ENCODE measurements around the gene ADARB1.
A peak's percentile ranks its signal among the peaks of the same experiment; 100 is the strongest.

Gene ADARB1

DNA sequence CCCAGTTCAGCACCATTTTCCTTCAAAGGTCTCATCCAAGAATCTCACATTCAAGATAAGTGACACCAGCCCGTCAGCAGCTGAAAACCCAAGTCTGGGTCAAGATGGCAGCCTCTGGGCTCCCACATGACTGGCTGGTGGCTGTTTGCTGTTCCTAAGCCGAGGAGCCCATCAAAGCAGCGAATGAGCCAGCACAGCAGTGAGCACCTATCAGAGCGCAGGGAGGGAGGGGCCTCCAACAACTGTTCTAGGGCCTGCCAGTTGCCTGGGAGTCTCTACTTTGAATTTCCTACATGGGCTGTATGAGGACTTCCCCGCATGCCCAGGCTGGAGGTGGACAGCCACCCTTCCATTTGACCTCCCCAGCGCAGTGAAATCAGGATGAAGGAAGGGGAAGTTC lies 102.7 kb downstream of the ADARB1 start:
- peak; percentile 24 for DNase-seq

DNA sequence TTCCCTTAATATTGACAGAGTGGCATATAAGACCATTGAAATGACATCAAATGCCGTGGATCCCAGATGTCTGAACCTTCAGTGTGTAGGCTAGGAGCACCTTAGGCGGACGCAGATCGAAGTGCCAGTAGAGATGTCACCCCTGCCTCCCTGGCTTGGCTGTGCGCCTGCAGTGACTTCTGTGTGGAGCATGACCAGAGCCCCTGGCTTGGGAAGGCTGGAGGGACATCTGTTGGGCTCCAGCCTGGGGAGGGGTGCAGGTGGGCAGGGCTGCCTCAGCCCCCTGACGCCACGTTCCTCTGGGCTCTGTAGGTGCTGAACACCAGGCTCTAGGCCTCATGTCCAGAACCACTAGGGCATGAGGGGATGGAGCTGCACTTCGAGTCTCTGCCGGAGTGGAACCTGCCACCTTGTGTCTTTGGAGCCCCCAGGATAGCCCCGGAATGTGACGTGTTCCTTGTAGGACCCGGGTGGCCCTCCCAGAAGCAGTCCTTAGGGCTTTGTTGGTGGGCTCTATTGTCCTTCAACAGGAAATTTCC lies 103.8 kb downstream of the ADARB1 start:
- DNase-seq = peak; percentile 13

DNA sequence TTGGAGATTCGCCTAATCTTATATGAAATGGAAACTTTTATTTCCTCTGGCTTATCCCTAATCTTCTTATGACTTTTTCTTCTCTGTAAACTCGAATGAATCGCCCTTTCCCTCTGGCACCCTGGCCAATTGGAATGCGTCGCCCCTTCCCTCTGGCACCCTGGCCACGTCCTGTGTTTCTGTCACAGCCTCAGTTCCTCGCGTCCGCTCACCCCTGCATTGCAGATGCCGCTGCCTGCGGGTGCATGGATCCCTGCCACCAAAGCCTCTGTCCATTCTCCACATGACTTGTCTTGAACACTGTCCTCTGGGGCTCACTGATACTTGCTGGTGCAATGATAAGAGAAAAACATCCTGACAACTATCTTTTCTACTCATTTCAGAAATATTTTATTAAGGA lies 104.6 kb downstream of the ADARB1 start:
- no peak for DNase-seq

DNA sequence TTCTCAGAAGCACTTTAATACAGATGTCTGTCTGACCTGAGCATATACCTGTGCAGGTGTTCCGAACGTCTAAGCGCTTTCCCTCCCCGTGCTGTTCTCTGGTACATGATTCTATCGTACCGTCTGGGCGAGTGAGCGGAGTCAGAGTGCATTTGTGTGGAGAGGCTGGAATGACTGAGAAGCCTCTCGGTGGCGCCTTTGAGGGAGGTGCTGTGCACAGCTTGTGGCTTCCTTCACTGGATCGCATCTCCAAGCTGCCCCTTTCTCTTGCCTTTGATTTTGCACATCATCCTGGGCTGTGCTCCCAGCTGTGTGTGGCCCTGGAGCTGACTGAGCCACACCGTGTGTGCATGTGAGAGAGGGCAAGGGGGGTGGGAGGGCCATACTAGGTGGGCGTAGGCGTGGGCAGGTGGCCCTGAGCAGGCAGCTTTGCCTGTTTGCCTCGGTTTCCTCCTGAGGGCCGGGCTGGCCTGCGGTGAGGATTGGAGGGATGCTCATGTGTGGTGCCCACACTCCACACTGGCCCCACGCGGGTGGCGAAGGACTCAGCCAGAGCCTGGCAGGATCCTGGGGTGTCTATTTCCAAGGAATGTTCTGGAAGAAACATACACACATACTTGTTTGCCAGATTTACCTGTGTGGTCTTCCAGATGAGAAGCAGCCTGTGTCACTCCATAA lies 105.3 kb downstream of the ADARB1 start:
- DNase-seq = peak; percentile 35

DNA sequence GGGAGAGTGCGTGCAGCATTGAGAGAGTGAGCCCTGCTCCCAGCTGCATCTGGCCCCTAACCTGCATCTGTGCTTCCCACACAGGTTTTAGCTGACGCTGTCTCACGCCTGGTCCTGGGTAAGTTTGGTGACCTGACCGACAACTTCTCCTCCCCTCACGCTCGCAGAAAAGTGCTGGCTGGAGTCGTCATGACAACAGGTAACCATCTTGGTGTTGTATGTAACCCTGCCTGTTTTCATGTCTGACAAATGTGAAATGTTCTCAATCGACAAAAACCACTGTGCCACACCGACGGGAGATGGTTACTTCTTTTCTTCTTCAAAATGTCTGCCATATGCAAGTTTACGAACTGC lies 105.8 kb downstream of the ADARB1 start:
- no peak for DNase-seq

DNA sequence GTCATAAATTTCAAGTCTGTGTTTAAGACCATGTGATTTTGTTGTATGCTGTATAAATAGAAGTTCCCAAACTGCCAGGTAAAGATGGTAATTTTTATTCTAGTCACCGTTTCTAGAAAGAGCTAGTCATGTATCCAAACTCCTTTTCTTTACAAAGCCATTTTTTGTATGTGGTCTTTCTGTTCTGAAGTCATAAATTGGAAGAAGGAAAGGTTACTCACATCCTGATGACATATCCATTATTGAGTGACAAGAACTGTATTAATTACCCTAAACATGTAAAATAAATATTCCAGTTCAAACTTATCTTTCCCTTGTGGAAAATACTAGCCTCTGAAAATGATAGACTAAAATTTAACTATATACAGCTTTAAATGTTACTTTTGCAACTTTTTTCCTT lies 108.6 kb downstream of the ADARB1 start:
- DNase-seq = no peak

DNA sequence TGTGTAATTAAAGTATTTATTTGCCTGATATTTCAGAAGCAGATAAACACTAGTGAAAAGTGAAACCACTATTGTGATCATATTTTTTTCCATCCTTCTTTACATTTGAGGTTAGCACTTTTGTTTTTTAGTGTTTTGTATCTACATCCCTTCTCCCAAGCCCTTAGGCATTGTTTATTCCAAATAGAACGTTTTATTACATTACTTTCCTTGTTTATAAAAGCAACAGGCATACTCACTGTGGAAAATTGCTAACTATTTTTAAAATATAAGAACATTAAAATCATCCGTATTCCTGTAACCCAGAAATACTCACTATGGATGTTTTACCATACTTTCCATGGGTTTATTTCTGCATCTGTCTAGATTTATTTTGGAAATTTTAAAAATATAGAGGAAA lies 109.5 kb downstream of the ADARB1 start:
- DNase-seq = no peak

DNA sequence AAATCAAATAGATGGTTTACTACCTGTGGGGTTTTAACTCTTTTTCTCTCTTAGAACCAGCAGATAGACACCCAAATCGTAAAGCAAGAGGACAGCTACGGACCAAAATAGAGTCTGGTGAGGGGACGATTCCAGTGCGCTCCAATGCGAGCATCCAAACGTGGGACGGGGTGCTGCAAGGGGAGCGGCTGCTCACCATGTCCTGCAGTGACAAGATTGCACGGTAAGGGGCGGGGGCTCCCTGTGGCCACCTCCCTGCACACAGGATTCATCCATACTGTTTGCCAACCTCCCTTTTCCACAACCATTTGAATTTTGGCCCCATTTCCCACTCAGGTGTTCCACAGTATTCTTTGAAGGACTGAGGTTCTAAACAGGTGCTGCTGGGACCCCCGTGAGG lies 110.5 kb downstream of the ADARB1 start:
- peak; percentile 26 for DNase-seq

DNA sequence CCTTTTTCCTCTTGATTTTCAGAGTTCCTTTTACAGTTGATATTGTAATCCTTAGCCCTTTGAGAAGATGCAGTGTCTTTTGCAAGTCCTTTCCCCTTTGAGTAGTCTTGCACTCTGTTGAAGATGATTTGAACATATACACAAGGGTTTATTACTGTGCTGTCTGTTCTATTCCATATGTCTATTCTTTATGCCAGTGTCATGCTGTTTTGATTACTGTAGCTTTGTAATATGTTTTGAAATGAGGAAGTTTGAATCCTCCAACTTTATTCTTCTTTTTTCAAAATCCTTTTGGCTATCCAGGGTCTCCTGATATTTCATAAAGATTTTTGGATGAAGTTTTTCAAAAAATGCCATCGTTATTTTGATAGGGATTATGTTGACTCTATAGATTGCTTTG lies 112.3 kb downstream of the ADARB1 start:
- DNase-seq = no peak

DNA sequence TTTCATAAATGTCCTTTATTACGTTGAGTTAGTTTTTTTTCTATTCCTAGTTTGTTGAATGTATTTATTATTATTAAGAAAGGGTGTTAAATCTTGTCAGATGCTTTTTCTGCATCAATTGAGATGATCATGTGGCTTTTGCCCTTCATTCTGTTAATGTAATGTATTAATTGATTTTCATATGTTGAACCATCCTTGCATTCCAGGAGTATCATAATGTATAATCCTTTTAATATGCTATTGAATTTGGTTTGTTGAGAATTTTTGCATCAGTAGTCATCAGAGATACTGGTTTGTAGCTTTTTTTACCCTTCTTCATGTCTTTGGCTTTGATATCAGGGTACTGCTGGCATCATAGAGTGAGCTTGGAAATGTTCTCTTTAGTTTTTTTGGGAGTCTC lies 113.3 kb downstream of the ADARB1 start:
- DNase-seq = no peak

DNA sequence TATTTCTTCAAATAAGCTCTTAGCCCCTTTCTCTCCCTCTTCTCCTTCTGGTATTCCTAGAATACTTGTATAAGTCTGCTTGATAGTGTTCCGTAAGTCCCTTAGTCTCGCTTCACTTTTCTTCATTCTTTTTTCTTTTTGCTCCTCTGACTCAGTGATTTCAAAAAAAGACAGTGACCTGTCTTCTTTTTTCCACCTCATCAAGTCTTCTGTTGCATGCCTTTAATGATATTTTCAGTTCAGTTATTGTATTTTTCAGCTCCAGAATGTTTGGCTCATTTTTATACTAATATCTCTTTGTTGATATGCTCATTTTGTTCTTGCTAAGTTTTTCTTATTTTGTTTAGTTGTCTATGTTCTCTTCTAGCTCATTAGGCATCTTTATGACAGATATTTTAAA lies 115.6 kb downstream of the ADARB1 start:
- no peak for DNase-seq

DNA sequence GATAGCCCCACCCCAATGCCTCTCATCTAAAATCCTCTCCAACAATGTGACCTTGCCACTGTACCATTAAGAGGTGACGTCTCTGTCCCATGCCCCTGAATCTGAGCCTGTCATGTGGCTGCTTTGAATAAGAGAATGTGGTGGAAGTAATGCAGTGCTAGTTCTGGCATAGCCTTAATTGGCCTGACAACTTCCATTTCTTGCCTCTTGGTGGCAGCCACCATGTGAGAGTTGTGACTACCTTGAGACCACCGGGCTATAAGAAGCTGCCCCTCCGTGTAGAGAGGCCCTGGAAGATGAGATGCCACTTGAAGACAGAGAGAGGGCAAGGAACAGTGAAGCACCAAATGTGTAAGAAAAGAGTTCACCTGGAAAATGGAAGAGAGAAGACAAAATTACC lies 118.0 kb downstream of the ADARB1 start:
- DNase-seq = no peak

DNA sequence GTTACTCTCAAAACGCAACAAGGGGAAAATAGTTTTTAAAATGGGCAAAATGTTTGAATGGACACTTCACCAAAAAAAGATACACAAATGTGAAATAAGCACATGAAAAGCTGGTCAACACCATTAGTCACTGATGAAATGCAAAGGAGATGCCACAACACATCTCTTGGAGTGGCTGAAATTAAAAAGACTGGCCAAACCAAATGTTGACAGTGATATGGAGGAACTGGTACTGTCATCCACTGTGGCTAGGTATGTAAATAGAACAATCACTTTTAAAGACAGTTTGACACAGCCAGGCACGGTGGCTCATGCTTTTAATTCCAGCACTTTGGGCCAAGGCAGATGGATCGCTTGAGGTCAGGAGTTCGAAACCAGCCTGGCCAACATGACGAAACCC lies 122.2 kb downstream of the ADARB1 start:
- DNase-seq = no peak

DNA sequence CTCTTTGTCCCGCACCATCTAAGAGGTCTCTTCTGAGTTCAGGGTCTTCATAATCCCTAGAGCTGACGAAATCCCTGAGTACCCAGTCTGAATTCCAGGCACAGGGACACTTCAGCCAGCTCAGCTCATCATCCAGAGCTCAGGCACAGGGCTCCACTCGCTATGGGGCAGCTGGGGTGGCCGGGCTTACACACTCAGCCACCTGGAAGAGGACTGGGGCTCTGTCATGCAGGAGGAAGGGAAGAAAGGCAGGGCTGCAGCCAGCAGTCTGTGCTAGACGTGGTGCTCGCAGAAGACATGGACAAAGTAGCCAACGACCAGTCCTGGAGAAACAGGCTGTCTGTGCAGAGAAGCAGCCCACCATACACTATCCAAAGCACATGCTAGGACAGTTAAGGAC lies 124.8 kb downstream of the ADARB1 start:
- DNase-seq = peak; percentile 52

DNA sequence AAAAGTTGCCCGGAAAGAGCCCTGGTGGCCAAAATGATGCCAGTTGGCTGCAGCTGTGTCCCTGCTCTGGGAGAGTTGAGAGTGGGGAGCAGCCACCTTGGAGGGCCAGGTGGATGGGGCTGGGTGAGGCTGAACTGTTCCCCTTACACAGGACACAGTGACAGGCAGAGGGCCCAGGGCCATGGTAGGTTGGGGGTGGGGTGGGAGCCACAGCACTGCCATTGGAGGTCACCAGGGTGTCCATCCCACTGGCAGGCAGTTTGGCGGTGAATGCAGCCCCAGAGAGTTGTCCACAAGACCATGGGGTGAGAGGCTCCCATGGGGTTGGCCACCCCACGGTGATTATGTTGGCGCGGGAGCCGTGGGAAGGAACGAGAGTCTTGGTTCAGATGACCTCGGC lies 125.7 kb downstream of the ADARB1 start:
- DNase-seq = peak; percentile 40

DNA sequence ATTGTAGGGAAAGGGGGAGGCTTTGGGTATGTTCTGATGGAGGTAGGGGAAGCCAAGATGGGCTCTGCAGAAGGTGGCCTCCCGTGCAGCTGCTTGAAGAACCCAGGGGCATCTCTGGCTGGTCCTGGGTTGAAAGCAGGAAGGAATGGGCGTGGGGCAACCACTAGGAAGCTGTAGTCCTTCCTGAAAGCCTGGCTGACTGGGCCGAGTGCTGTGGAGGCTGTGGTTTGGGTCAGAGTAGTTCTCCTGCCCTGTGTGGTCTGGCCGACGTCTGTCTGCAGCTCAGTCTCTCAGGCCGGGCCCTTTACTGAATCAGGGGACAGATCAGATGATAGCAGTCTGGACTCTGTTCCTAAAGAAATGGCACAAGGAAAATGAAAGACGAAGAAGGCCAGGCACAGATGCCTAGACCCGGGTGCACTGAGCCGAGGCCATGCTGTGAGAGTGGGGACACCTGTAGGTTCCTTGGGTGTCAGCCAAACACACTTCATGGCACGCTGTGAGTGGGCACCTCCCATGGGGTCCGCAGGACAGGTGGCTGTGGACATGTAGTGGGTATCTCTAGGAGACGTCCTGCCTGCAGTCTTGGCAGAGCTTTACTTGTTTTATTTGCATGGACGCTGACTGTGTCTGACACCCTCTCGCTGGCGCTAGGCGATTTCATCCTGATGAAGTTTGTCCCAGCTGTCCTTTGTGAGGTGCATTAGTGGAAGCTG lies 126.4 kb downstream of the ADARB1 start:
- DNase-seq = peak; percentile 43

DNA sequence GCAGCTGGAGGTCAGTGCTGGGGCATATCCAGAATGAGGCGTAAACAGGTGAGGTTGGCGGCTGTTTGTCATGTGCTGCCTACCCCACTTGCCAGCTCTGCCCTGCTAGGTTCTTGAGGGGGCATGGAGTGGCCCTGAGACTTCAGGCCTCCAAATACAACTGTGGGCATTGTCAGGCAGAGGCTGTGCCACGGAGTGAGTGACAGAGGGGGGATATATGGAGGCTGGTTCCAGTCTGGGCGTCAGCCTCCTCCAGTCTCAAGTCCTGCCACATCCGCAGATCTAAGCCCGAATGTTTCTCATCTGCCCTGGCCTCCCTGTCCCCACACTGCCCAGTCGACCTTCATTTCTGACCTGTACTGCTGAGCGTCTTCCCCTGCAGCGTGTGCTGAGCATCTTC lies 128.0 kb downstream of the ADARB1 start:
- DNase-seq = peak; percentile 32

DNA sequence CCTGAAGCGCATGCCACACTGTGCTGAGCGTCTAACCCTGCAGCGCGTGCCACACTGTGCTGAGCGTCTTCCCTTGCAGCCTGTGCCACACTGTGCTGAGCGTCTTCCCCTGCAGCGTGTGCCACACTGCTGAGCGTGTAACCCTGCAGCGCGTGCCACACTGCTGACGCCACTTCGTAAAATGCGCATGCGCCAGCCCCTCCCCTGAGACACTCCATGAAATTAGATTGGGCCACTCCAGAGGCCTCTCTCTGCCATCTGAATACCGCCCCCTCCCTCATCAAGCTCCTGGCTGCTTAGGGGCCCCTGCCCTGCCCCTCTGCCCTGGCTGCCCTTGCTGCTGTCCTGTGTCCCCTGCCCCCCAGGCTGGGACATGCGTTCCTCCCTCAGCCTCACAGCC lies 128.5 kb downstream of the ADARB1 start:
- DNase-seq = peak; percentile 9

DNA sequence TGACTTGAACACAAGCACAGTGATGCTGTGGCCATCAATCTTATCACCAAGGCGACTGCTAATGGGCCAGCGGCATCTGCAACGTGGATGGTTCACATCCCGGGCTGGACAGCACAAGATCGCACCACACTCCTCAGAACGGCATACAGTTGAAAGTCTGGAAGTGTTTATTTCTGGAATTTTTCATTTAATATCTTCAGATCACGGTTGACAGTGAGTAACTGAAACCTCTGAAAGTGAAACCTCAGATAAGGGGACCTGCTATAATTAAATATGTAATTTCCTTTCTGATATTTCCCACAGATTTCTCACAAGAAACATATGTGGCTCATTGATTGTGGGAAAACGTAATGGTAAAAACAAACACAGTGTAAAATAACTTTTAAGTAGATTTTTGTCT lies 129.6 kb downstream of the ADARB1 start:
- DNase-seq = peak; percentile 26

DNA sequence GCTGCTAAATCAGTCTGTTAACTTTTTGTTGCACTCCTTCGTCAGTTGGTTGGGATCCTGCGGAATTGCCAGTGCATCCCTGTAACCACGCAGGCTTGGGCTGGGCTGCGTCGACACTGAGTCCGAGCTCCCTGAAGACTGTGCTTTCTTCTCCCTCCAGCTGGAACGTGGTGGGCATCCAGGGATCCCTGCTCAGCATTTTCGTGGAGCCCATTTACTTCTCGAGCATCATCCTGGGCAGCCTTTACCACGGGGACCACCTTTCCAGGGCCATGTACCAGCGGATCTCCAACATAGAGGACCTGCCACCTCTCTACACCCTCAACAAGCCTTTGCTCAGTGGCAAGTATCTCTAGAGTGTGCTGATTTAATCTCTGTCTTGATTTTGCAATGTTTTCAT lies 130.0 kb downstream of the ADARB1 start:
- DNase-seq = peak; percentile 17

DNA sequence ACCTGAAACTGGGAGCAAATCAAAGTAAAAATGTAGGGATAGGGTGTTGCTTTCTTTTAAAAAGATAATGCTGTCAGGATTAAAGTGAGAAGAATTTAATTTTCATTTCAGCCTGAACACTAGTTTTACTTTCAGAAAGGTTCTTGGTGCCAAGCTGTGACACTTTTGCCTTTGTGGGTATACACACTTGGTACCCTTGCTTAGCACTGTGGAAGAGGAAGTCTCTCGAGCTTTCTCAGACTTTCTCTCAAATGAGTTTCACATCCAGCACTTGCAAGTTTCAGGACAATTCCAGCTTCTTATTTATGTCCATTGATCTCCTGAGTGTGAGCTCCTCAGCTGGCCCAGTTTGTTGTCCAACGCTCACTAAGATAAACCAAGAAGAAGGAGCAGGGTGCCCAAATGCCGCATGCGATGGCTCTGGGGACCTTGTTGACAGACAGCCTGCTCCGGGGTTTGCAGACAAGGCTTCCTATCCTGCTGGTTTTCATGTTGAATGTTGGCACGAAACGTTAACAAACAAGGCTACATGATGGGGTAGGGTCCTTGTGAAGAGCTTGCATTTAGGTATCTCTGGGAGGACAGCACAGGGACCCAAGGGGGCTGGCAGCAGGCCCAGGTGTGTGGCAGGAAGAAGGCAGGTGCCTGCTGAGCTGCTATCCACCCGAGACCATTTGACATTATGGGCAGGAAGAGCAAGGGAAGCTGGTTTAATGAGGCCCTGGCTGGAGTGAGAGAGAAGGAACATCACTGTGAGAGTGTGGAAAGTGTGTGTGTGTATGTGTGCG lies 133.7 kb downstream of the ADARB1 start:
- peak; percentile 55 for DNase-seq

DNA sequence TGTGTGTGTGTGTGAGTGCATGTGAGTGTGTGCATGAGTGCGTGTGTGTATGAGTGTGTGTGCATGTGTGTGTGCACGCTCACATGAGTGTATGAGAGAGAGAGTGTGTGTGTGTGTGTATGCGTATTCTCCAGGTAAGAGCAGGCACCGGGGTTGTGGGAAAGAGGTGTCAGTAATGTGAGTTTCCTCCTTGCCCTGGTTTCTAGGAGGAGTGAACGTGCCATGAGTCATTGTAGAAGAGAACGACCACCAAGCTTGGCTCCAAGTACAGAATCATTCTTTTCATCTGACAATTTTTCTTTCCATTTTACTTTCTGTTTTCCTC lies 134.2 kb downstream of the ADARB1 start:
- no peak for DNase-seq

DNA sequence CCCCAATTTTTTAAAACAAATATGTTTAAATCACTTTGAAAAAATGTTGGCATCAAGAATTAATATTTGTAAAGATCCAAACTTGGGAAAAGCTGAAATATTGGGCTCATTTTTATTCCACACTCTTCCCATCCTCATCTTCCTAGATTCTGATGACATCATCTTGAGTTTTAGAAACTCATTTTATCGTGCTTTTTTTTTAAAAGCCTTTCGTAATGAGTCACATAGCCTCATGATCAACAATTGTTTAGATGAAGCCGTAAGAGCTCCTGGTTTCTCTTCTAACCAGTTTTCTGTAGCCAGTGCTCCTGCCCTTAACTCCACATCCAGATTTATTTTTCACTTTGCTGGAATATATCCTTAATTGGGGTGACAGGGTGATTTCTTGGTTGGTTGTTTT lies 134.7 kb downstream of the ADARB1 start:
- DNase-seq = no peak

DNA sequence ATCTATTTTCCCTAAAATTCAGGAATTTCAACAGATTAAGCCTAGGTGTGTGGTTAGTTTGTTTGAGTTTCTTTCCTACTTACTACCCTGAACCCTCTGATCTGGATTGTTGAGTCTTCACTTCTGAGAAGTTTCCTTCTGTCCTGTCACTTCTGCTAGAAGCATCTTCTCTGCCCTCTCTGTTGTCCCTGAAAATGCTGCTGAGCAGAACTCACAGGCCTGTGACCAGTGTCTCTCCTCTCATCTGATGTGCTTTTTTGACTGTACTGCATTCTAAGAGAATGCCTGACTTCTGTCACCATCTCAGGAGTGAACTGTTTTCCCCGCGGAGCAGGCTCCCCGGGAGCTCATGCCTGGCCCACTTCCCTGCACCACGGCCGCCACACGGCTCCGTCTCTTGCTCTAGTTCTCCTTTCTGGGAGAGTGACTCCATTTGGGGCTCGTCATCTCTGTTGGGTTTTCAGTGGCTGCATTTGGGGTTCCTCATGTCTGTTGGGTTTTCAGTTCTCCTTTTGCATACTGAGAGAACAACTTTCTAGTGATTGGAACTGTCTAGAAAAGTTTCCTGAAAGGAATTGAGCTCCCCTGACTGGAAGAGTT lies 135.4 kb downstream of the ADARB1 start:
- peak; percentile 28 for DNase-seq
